ACC112 (cell line): ENCODE data around the gene GPR179.

Source experiments
- H2AFZ ChIP-seq: fragments of 200-600 bp; sonication (generic); one replicate; pipeline ENCODE4 v1.6.0; 2017; ENCODE audit warnings: antibody characterized with exemption, low read length; ENCODE audit not compliant: unreplicated experiment
- H3K27ac ChIP-seq: fragments of 200-600 bp; sonication (generic); 2 replicates; pipeline ENCODE4 v1.5.1; 2014; ENCODE audit warnings: low read depth, mild to moderate bottlenecking, antibody characterized with exemption, low read length, moderate library complexity
- H3K27me3 ChIP-seq: fragments of 200-600 bp; sonication (generic); 2 replicates; pipeline ENCODE4 v1.6.1; 2014; ENCODE audit warnings: mild to moderate bottlenecking, antibody characterized with exemption, low read length, moderate library complexity, mixed read lengths; ENCODE audit not compliant: insufficient read depth
- H3K36me3 ChIP-seq: fragments of 200-600 bp; sonication (generic); 2 replicates; pipeline ENCODE4 v1.6.1; 2016; ENCODE audit warnings: mild to moderate bottlenecking, antibody characterized with exemption, low read length, moderate library complexity, mixed read lengths; ENCODE audit not compliant: insufficient read depth
- H3K4me1 ChIP-seq: fragments of 200-600 bp; sonication (generic); one replicate; pipeline ENCODE4 v1.6.1; 2016; ENCODE audit warnings: low read length, mixed read lengths; ENCODE audit not compliant: insufficient read depth, unreplicated experiment, control insufficient read depth
- H3K4me3 ChIP-seq: fragments of 200-600 bp; sonication (generic); 2 replicates; pipeline ENCODE4 v1.5.1; 2014; ENCODE audit warnings: mild to moderate bottlenecking, low read depth, low read length
- H3K79me2 ChIP-seq: fragments of 200-600 bp; sonication (generic); one replicate; pipeline ENCODE4 v1.6.0; 2016; ENCODE audit warnings: low read length; ENCODE audit not compliant: control insufficient read depth, unreplicated experiment, insufficient read depth

The GPR179 gene

GRCh38 chr17:38343608-38344419 lies at the start of gene GPR179:
TSS of gene GPR179 (minus strand) at chr17:38343956. CDS start at chr17:38343789, 167 bp downstream.
- Histone ChIP-seq H3K79me2 (no peaks in the 10 kb centered on the region), H3K27me3 (0 out of 2 replicates have a peak, but pooled peaks cover 1% of the 10 kb centered on the region), H3K36me3 (no peaks in the 10 kb centered on the region)

DNA sequence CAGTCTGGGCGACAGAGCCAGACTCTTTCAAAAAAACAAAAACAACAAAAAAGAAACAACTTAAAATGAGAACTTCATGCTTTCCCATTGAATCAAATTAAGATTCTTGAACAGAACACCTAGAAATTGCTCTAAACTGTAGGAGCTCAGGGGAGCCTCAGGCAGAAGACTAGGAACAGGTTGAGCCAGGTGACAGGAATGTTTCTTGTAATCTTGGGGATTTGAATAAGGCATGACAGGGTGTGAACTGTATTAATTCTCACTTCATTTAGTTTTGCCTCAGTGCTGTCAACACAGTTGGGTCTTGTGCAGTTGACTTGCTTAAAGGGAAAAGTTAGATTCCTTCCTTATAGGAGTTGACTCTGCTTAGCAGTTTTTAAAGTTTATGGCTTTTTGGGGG lies 35.7 kb upstream of the GPR179 start:
- H3K27ac ChIP-seq = no peak overlapping the region
- no peak overlapping the region for H3K4me3 ChIP-seq
- no peaks in the 10 kb centered on the region for H3K27me3 ChIP-seq
- H3K79me2 ChIP-seq = no peaks in the 10 kb centered on the region
- H3K36me3 ChIP-seq = no peaks in the 10 kb centered on the region
- no peaks in the 10 kb centered on the region for H3K4me1 ChIP-seq
- H2AFZ ChIP-seq = no peak overlapping the region

More at GRCh38 chr17:38343608-38344419, at the start of gene GPR179:
- H3K4me1 ChIP-seq = no peaks in the 10 kb centered on the region
- H3K4me3 ChIP-seq = no peak within 1 kb of the TSS
- H3K27ac ChIP-seq = no peak within 1 kb of the TSS
- no peak within 1 kb of the TSS for H2AFZ ChIP-seq

- Histone ChIP-seq H3K27me3 (no peaks in the 10 kb centered on the region), H2AFZ (no peak overlapping the region), H3K4me3 (no peak overlapping the region), H3K4me1 (no peaks in the 10 kb centered on the region), H3K27ac (no peak overlapping the region), H3K79me2 (no peaks in the 10 kb centered on the region), H3K36me3 (0 out of 2 replicates have a peak, but pooled peaks cover 10% of the 10 kb centered on the region)
These were observed 25.5 kb upstream of the GPR179 start for GRCh38 chr17:38369124-38369886.

DNA sequence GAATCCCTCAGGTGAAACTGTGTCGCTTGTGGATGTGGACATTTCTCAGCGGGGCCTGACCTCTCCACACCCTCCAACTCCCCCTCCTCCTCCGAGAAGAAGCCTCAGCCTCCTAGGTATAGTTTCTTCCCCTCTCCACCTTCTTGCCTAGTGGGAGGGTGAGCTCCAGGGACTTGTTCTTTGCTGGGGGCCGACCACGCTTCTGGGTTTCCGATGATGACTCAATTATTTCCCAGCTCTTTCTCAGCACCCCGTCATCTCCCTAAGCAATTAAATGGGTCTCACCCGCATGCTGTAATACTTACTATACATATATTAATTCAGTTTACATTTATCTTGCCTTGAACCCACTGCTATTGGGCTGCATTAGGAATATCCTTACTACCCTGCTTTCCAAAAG lies 21.0 kb upstream of the GPR179 start:
- no peak overlapping the region for H2AFZ ChIP-seq
- no peak overlapping the region for H3K27ac ChIP-seq
- no peaks in the 10 kb centered on the region for H3K27me3 ChIP-seq
- H3K4me1 ChIP-seq = no peaks in the 10 kb centered on the region
- H3K4me3 ChIP-seq = no peak overlapping the region
- H3K36me3 ChIP-seq = 0 out of 2 replicates have a peak, but pooled peaks cover 2% of the 10 kb centered on the region
- H3K79me2 ChIP-seq = peaks cover 3% of the 10 kb centered on the region

- H2AFZ ChIP-seq = no peak overlapping the region
- H3K27ac ChIP-seq = no peak overlapping the region
- H3K4me1 ChIP-seq = no peaks in the 10 kb centered on the region
- H3K27me3 ChIP-seq = no peaks in the 10 kb centered on the region
- H3K36me3 ChIP-seq = no peaks in the 10 kb centered on the region
- H3K4me3 ChIP-seq = no peak overlapping the region
- peaks cover 8% of the 10 kb centered on the region for H3K79me2 ChIP-seq
These were observed 19.3 kb upstream of the GPR179 start for GRCh38 chr17:38363016-38363415.

DNA sequence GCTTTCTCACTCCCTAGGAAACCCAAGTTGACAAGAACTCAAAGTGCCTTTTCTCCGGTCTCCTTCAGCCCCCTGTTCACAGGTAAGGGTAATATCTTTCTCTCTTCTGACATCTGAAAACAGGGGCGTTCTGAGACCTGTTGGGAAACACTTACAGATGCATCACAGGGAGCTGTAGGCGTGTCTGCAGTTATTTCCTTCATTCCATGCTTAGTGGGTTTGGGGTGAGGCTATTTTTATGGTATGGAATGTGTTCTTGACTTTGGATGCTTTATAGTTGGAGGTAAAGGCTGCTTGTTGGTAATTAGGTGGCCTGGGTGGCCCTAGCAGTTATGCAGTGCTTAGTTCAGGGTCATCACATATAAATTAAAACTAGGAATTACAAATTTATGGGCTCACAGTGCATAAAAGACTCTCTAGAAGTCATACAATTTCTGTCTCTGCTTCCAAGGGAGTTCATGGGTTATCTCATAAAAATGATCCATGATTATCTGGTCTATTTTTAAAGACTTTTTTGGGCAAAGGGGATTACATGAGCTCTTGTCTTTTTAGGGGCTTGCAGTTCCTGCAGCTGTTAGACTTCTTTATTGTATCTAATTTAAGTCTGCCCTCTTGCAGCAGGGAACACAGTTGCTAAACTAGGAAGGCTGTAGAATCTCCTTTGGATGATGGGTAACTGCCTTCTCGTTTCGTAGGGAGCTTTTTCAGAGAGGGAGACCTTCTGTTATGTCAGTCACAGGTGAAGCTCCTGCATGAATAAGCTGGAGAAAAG lies 18.1 kb upstream of the GPR179 start:
- Histone ChIP-seq H3K27ac (no peak overlapping the region), H3K36me3 (no peaks in the 10 kb centered on the region), H3K27me3 (no peaks in the 10 kb centered on the region), H3K4me3 (no peak overlapping the region), H3K79me2 (peaks cover 19% of the 10 kb centered on the region), H2AFZ (no peak overlapping the region), H3K4me1 (peaks cover 2% of the 10 kb centered on the region)

GRCh38 chr17:38358586-38359513 lies 15.1 kb upstream of the GPR179 start:
- Histone ChIP-seq H3K79me2 (peaks cover 42% of the 10 kb centered on the region), H3K4me1 (peaks cover 8% of the 10 kb centered on the region), H2AFZ (no peak overlapping the region), H3K27me3 (no peaks in the 10 kb centered on the region), H3K4me3 (no peak overlapping the region), H3K36me3 (no peaks in the 10 kb centered on the region), H3K27ac (no peak overlapping the region)

DNA sequence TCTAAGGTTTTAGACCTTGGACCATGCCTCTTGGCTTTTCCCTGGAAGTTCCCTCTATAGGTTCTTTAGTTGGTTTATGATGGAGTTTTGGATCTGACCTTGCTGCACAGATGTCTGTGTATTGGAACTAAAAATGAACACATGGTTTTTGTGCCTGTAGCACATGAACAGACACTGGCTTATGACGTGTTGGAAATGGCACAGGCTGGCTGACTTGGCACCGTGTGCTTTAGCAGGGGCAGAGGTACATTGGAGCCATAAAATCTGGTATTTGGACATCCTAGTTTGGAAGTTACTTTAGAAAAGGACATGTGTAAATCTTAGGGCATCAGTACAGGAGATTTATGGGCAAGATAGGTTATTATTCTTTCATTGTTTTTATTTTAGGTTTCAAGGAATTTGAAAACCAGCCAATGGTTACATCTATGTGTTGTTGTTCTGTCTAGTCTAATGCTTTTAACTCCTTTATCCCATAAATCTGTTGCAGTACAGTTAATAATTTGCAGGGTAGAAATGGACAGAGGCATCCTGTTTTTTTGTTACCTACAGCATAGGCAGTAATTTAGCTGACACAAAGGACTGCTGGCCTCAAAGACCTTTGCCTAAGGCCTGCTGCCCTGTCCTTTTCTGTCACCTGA lies 13.8 kb upstream of the GPR179 start:
- peaks cover 53% of the 10 kb centered on the region for H3K79me2 ChIP-seq
- H3K27ac ChIP-seq = no peak overlapping the region
- H3K27me3 ChIP-seq = no peaks in the 10 kb centered on the region
- H3K4me1 ChIP-seq = peaks cover 15% of the 10 kb centered on the region
- no peak overlapping the region for H2AFZ ChIP-seq
- H3K36me3 ChIP-seq = no peaks in the 10 kb centered on the region
- no peak overlapping the region for H3K4me3 ChIP-seq

GRCh38 chr17:38355251-38355650 lies 11.5 kb upstream of the GPR179 start:
- H3K27me3 ChIP-seq = no peaks in the 10 kb centered on the region
- no peak overlapping the region for H2AFZ ChIP-seq
- H3K36me3 ChIP-seq = no peaks in the 10 kb centered on the region
- peaks cover 15% of the 10 kb centered on the region for H3K4me1 ChIP-seq
- H3K27ac ChIP-seq = no peak overlapping the region
- H3K79me2 ChIP-seq = peaks cover 51% of the 10 kb centered on the region
- no peak overlapping the region for H3K4me3 ChIP-seq
